Neural cell (in vitro differentiated cells): ENCODE results near the gene CERT1. TPM values are rescaled to one million over a fixed set of nuclear protein-coding genes. Genes with fewer than 3 reads are reported as not detected.
A peak's percentile ranks its signal among the peaks of the same experiment; 100 is the strongest.

ENCODE experiments used
- H2AFZ ChIP-seq: fragments of 200-600, 300-800 bp; sonication (generic), shearing (Covaris generic); 2 replicates; pipeline ENCODE4 v1.6.0; 2014; ENCODE audit warnings: low read depth, mild to moderate bottlenecking, antibody characterized with exemption, low read length, moderate library complexity
- H3F3A ChIP-seq: fragments of 200-600 bp; shearing (Covaris generic); 2 replicates; pipeline ENCODE4 v1.6.1; 2016; ENCODE audit warnings: mild to moderate bottlenecking, moderate library complexity, mixed read lengths, antibody characterized with exemption, low read length; ENCODE audit not compliant: insufficient read depth, poor library complexity, severe bottlenecking
- H3K27ac ChIP-seq: fragments of 200-600, 300-800 bp; sonication (generic), shearing (Covaris generic); 2 replicates; pipeline ENCODE4 v1.5.1; 2014; ENCODE audit warnings: mild to moderate bottlenecking, low read length, moderate library complexity
- H3K27me3 ChIP-seq: fragments of 300-800, 200-600 bp; sonication (generic), shearing (Covaris generic); 2 replicates; pipeline ENCODE4 v1.6.0; 2014; ENCODE audit warnings: mild to moderate bottlenecking, low read depth, low read length, moderate library complexity; ENCODE audit not compliant: insufficient read depth
- H3K36me3 ChIP-seq: fragments of 300-800, 200-600 bp; sonication (generic), shearing (Covaris generic); 2 replicates; pipeline ENCODE4 v1.5.1; 2014; ENCODE audit warnings: mild to moderate bottlenecking, antibody characterized with exemption, low read length, moderate library complexity; ENCODE audit not compliant: insufficient read depth
- H3K4me2 ChIP-seq: fragments of 300-800, 200-600 bp; sonication (generic), shearing (Covaris generic); 2 replicates; pipeline ENCODE4 v1.6.0; 2014; ENCODE audit warnings: mild to moderate bottlenecking, low read length
- H3K4me3 ChIP-seq: fragments of 300-800, 200-600 bp; sonication (generic), shearing (Covaris generic); 2 replicates; pipeline ENCODE4 v1.5.1; 2014; ENCODE audit warnings: mild to moderate bottlenecking, low read length, moderate library complexity
- H3K79me2 ChIP-seq: fragments of 200-600 bp; shearing (Covaris generic); replicated peaks from 2 replicates; pipeline ENCODE4 v1.6.0; 2014; ENCODE audit warnings: mild to moderate bottlenecking, low read length, moderate library complexity; ENCODE audit not compliant: insufficient read depth
- H3K9ac ChIP-seq: fragments of 300-800, 200-600 bp; sonication (generic), shearing (Covaris generic); 2 replicates; pipeline ENCODE4 v1.6.1; 2016; ENCODE audit warnings: mild to moderate bottlenecking, low read length, mixed read lengths
- H3K9me2 ChIP-seq: fragments of 200-600 bp; shearing (Covaris generic); 2 replicates; pipeline ENCODE4 v1.6.1; 2016; ENCODE audit warnings: mild to moderate bottlenecking, low read length, mixed read lengths; ENCODE audit not compliant: insufficient read depth
- H3K9me3 ChIP-seq: fragments of 200-600, 300-800 bp; sonication (generic), shearing (Covaris generic); 2 replicates; pipeline ENCODE4 v1.6.1; 2016; ENCODE audit warnings: mild to moderate bottlenecking, mixed run types, low read length, moderate library complexity, mixed read lengths
- H4K20me1 ChIP-seq: fragments of 200-600 bp; shearing (Covaris generic); 2 replicates; pipeline ENCODE4 v1.6.1; 2016; ENCODE audit warnings: mild to moderate bottlenecking, mixed run types; ENCODE audit not compliant: insufficient read depth
- CTCF ChIP-seq: fragments of 450-650 bp; IDR thresholded peaks from 2 replicates; pipeline ENCODE4 v1.5.1; 2014; ENCODE audit warnings: antibody characterized with exemption, mild to moderate bottlenecking, moderate library complexity; ENCODE audit not compliant: poor library complexity, severe bottlenecking
- EP300 ChIP-seq: fragments of 450-650 bp; conservative IDR thresholded peaks from 2 replicates; pipeline ENCODE4 v1.6.1; 2014; ENCODE audit warnings: antibody characterized with exemption, mild to moderate bottlenecking, moderate library complexity; ENCODE audit not compliant: poor library complexity, severe bottlenecking
- EZH2 ChIP-seq: fragments of 200-600, 300-800 bp; shearing (Covaris generic), sonication (generic); IDR thresholded peaks from 2 replicates; pipeline ENCODE4 v1.6.1; 2014; ENCODE audit warnings: antibody characterized with exemption, low read length, borderline replicate concordance, mild to moderate bottlenecking; ENCODE audit not compliant: insufficient read depth, poor library complexity, severe bottlenecking
- MXI1 ChIP-seq: fragments of 450-650 bp; conservative IDR thresholded peaks from 2 replicates; pipeline ENCODE4 v1.6.1; 2014; ENCODE audit warnings: antibody characterized with exemption, mild to moderate bottlenecking; ENCODE audit not compliant: poor library complexity, severe bottlenecking
- POLR2AphosphoS5 ChIP-seq: IDR thresholded peaks from 2 replicates; pipeline ENCODE4 v1.6.1; 2012
- RAD21 ChIP-seq: fragments of 450-650 bp; conservative IDR thresholded peaks from 2 replicates; pipeline ENCODE4 v1.6.1; 2014; ENCODE audit warnings: antibody characterized with exemption, mild to moderate bottlenecking, moderate library complexity
- SMC3 ChIP-seq: fragments of 450-650 bp; conservative IDR thresholded peaks from 2 replicates; pipeline ENCODE4 v1.6.1; 2014; ENCODE audit warnings: antibody characterized with exemption, mild to moderate bottlenecking, moderate library complexity; ENCODE audit not compliant: poor library complexity
- TAF1 ChIP-seq: IDR thresholded peaks from 2 replicates; pipeline ENCODE4 v1.6.1; 2012; ENCODE audit warnings: low read depth
- polyA plus RNA-seq: library from polyadenylated mRNA; depleted of rRNA; stranded (reverse); fragments of >200 nt; gene quantifications from 2 replicates; pipeline ENCODE4 v1.2.3, GENCODE V29; 2014
- TF ChIP-seq, protein P1 (sequence below): IDR thresholded peaks from 2 replicates; pipeline ENCODE4 v1.6.1; 2012; ENCODE audit warnings: borderline replicate concordance

The CERT1 gene
- polyA plus RNA-seq, 1 donor from 2014 or later: 24.3 TPM

DNA sequence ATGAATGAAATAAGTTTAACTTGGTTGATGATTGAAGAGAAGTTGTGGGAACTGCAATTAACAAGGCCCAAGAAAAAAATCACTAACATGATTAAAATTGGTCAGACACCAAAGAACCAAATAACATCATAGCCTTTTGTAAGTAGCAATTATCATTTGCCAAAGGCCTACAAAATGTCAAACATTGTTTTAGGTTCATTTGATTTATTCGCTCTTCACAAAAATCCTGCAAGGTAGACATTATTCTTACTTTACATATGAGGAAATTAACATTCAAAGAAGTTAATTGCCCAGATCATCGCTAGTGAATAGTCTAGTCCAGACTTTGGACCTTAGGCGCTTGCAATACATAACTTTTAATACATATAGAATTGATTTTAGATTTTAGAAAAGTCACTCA is 2.9 kb upstream of the CERT1 start:
- H4K20me1 ChIP-seq: no peaks in the 10 kb centered on the region
- peaks cover 5% of the 10 kb centered on the region for H3F3A ChIP-seq
- H3K27me3 ChIP-seq: no peaks in the 10 kb centered on the region
- H3K9me3 ChIP-seq: no peaks in the 10 kb centered on the region
- TF ChIP-seq, protein P1, sequence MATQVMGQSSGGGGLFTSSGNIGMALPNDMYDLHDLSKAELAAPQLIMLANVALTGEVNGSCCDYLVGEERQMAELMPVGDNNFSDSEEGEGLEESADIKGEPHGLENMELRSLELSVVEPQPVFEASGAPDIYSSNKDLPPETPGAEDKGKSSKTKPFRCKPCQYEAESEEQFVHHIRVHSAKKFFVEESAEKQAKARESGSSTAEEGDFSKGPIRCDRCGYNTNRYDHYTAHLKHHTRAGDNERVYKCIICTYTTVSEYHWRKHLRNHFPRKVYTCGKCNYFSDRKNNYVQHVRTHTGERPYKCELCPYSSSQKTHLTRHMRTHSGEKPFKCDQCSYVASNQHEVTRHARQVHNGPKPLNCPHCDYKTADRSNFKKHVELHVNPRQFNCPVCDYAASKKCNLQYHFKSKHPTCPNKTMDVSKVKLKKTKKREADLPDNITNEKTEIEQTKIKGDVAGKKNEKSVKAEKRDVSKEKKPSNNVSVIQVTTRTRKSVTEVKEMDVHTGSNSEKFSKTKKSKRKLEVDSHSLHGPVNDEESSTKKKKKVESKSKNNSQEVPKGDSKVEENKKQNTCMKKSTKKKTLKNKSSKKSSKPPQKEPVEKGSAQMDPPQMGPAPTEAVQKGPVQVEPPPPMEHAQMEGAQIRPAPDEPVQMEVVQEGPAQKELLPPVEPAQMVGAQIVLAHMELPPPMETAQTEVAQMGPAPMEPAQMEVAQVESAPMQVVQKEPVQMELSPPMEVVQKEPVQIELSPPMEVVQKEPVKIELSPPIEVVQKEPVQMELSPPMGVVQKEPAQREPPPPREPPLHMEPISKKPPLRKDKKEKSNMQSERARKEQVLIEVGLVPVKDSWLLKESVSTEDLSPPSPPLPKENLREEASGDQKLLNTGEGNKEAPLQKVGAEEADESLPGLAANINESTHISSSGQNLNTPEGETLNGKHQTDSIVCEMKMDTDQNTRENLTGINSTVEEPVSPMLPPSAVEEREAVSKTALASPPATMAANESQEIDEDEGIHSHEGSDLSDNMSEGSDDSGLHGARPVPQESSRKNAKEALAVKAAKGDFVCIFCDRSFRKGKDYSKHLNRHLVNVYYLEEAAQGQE: no peak
- TF ChIP-seq RAD21 (no peak), EZH2 (no peak)
- H3K36me3 ChIP-seq: no peaks in the 10 kb centered on the region
- no peaks in the 10 kb centered on the region for H3K9me2 ChIP-seq
- no peak overlapping the region for H3K9ac ChIP-seq
- no peak overlapping the region for H3K4me2 ChIP-seq
- H2AFZ ChIP-seq: no peak overlapping the region
- no peak overlapping the region for H3K27ac ChIP-seq
- H3K4me3 ChIP-seq: no peak overlapping the region
- peaks cover 74% of the 10 kb centered on the region for H3K79me2 ChIP-seq

GRCh38 chr5:75513841-75514240 is 2.4 kb upstream of the CERT1 start:
- Histone ChIP-seq H3K27ac (no peak overlapping the region), H2AFZ (no peak overlapping the region), H3K9me3 (no peaks in the 10 kb centered on the region), H3K36me3 (no peaks in the 10 kb centered on the region), H3F3A (peaks cover 5% of the 10 kb centered on the region), H3K9me2 (no peaks in the 10 kb centered on the region), H3K4me2 (peak overlapping the region; percentile 28), H4K20me1 (no peaks in the 10 kb centered on the region), H3K27me3 (no peaks in the 10 kb centered on the region), H3K9ac (no peak overlapping the region), H3K79me2 (peaks cover 75% of the 10 kb centered on the region), H3K4me3 (peak overlapping the region; percentile 87)
- TF ChIP-seq EZH2 (no peak), POLR2AphosphoS5 (no peak), CTCF (no peak), RAD21 (no peak), MXI1 (no peak), EP300 (no peak), SMC3 (no peak), TAF1 (no peak)
- TF ChIP-seq, protein P1: no peak
